HG03135 (cell line): Measurements from ENCODE around the gene VDR.
A peak's percentile ranks its signal among the peaks of the same experiment; 100 is the strongest.

Source experiments
- ATAC-seq: cut with Tn5 transposase; IDR thresholded peaks from one replicate; pipeline ENCODE4 v1.9.1; 2021; ENCODE audit warnings: mild to moderate bottlenecking, moderate library complexity; ENCODE audit not compliant: unreplicated experiment

Gene VDR

GRCh38 chr12:47834199-47834903, 70.4 kb downstream of the VDR start:
- ATAC-seq, result no peak

DNA sequence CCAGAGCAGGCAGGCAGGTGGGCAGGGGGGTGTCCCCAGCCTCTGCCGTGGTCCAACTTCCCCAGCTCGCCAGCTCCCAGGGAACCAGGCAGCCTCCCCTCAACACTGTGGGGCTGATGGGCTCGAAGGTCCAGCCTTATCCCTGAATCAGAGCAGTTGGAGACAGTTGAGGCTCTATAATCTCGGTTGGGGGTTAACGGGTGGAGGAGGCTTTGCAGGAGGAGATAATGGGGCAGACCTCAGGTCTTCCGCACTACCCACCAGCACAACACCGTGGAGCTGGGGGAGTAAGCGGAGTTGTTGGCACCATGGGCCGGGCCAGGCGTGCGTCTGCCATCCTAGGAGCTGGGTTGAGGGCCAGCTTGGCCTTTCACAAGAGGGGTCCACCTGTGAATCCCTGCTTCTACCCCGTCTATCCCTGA, 71.2 kb downstream of the VDR start:
- no peak for ATAC-seq

DNA sequence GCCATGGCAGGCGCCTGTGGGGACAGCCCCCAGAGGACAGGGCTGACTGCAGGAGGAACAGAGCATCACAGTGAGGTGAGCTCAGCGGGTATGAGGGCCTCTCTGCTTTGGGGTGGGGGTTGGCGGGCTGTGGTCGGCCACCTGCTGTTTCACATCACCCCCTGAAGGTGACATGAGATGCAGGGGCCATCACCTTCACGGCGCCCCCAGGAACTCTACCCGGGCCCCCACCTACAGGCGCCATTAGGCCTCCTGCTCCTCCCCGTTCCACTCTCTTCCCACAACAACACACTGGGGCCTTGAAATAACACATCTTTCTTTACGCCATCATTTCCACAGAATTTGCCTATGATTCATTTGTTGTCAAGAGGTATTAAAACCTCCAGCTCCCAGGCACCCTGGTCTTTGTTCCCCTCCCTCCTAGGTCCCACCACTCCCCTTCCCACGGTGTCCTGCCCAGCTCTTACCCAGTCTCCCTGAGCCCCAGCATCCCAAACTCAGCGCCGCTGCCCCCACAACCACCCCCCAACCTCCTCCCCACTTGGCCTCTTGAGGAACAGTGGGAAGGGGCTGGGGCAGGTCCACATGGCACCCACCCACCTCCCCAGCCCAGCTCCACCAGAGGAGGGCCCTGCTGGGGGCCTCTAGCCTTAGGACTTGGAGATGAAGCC, 72.4 kb downstream of the VDR start:
- ATAC-seq, result no peak

GRCh38 chr12:47829584-47829983, 75.2 kb downstream of the VDR start:
- no peak for ATAC-seq

- ATAC-seq, result no peak
These were observed 75.8 kb downstream of the VDR start for GRCh38 chr12:47828976-47829482.

- no peak for ATAC-seq
These were observed 76.5 kb downstream of the VDR start for GRCh38 chr12:47828008-47828975.

DNA sequence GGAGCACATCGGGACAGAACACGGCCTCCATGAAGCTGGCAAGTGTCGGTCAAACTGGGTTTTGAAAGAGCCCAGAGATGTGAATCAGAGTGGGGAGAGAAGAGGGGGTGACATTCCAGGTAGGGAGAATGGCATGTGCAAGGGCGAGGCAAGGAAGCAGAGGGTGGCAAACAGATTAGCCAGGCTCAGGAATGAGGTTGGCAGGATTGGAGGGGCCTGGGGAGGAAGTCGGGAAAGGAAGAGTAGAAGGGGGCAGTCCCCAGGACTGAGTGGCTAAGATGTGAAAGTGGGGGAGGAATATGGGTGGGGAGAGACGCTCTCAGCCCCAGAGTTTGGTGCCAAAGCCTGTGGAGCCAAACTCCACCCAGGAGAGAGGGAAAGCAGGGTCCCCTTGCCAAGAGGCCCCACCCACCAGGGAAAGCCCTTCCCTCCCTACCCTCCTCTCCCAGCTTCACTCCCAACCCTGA, 79.6 kb downstream of the VDR start:
- ATAC-seq, result no peak

GRCh38 chr12:47824635-47825034, 80.2 kb downstream of the VDR start:
- ATAC-seq, result no peak

DNA sequence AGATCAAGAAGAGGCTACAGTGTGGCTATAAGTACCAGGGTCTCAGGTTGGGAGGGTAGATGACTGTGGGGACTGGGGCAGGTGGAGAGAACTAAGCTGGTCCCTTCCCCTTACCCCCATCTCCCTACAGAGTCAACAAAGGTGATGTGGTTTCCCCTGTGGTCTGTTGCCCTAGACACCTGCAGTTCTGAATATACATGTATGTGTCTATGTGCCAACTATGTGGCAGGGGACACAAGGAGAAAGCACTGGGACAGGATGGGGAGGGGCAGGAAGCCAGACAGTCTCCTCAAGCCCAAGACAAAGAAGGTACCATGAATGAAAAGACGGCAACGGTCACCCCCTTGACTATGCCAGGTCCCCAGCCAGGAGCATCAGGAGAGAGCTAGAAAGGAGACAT, 80.6 kb downstream of the VDR start:
- ATAC-seq, result no peak

- ATAC-seq, result no peak
These were observed 81.2 kb downstream of the VDR start for GRCh38 chr12:47823422-47824086.

- ATAC-seq, result no peak
These were observed 81.9 kb downstream of the VDR start for GRCh38 chr12:47822863-47823262.

GRCh38 chr12:47822401-47822800, 82.4 kb downstream of the VDR start:
- ATAC-seq, result no peak

DNA sequence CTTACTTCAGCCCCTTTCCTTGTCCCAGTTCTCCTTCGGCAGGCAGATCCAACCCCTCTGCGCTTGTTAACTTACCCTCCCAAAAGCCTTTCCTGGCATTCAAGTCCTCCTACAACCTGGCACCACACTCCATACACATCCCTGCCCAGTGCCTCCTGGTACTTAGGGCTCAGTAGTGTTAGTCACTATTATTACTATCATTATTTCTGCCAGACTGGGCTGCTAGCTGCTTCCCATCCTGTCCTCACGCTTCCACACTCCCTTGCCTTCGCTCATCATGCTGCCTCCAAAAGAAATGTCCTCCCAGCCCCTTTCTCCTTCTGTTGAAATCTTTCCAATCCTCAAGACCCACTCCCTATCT, 83.5 kb downstream of the VDR start:
- no peak for ATAC-seq

GRCh38 chr12:47820631-47821345, 84.0 kb downstream of the VDR start:
- ATAC-seq, result no peak

DNA sequence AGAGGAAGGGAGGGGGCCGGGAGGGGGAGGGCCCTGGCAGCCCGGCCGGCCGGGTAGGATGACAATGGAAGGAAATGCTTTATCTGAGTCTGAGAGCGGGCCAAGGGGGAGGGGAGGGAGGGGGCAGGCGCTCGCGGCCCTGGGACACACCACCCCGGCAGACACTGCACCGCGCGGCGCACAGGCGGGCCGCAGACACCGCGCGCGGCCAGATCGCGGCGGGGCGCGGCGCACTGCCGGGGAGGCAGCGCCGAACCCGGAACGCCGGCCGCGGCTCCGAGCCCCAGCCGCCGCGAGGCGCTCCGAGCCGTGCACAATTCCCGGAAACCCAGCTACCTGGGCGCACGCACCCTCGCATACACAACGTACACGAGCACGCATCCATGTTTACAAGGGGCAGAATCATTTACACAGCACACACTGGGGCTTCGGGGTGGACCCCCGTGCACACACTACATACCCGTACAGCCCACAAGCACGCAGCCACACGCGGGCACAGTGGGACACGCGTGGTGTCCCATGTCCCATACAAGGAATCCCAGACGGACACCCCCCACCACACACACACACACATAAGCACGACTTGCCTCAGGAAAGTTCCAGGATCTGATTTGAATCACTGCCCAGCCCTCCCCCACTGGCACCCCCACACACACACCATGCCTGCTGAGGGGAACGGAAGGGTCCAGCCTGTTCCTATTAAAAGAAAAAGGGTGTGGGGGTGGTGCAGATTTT, 84.7 kb downstream of the VDR start, which contains the start of gene HDAC7:
Gene HDAC7, minus strand, starts transcription at position 8 of the 735 bp plus-strand sequence. CDS start 118 bp downstream, outside the sequence.
- peak; percentile 43 for ATAC-seq

DNA sequence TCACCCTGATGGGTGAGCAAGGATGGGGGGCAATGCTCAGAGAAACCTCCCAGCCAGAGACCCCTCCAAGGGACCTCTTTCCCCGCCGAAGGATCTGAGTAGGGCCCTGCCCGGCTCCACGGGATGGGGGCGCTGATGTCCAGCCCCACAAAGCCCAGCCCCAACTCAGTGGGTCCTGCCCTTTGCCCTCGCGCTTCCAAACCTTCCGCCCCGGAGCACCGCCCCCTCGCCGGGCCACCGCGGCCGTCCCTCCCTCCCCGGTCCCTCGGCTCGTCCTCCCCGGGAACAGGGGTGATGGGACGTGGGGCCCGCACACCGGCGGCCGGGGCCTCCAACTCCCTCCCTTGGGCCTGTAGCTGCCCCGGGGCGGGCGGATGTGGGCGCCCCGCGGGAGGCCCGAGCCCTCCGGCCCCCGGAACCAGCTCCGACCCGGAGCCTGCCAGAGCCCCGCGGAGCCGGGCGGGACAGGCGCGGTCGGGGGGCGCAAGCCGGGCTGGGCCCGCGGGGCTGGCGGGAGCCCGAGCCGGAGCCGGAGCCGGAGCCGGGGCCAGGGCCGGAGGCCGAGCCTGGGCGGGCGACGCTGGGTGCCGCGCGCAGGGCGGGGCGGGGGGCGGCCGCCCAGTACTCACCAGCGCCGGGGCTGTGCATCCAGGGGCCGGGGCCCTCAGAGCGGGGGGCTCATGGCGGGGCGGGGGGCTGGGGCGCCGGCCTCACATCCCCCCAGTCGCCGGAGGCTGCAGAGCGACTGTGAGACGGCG, 85.5 kb downstream of the VDR start:
- ATAC-seq, result no peak

- ATAC-seq, result no peak
These were observed 86.2 kb downstream of the VDR start for GRCh38 chr12:47818467-47819137.

DNA sequence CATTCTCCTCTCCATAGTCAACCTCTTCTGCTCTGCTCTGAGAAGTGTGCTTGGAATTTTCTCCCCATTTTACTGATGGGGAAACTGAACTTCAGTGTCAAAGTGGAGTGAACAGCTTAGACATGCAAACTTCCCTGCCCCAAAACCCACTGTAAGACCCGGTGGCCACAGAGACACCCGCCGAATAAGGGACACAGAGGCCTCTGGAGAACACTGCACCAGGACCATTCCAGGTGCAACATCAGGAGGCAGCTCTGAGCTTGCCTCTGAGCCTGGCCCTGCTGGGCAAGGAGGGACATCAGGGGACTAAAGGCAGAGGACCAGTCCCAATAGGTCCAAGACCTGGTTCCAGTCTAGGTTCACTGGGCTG, 86.8 kb downstream of the VDR start:
- ATAC-seq, result no peak
